GM19025 (cell line): ENCODE measurements around the gene BCAP29.
A peak's percentile ranks its signal among the peaks of the same experiment; 100 is the strongest.
"Not testable (repeated sequence)": the region's sequence is repeated elsewhere in the genome, so short reads cannot be mapped to it uniquely, and the experiment has no call there.

Experiments
- ATAC-seq: cut with Tn5 transposase; IDR thresholded peaks from one replicate; pipeline ENCODE4 v1.9.1; 2021; ENCODE audit warnings: mild to moderate bottlenecking, low read depth, moderate library complexity; ENCODE audit not compliant: unreplicated experiment

BCAP29 gene

GRCh38 chr7:107579885-107580715, at the start of gene BCAP29:
TSS of gene BCAP29 (plus strand) at chr7:107580246. CDS start at chr7:107580773, 527 bp downstream.
- ATAC-seq, result peak; percentile 94

- no peak for ATAC-seq
Measured at GRCh38 chr7:107530751-107531150, 49.3 kb upstream of the BCAP29 start.

- ATAC-seq, result no peak
Measured at GRCh38 chr7:107534139-107534538, 45.9 kb upstream of the BCAP29 start.

- ATAC-seq, result not testable (repeated sequence)
Measured at GRCh38 chr7:107537228-107537627, 42.8 kb upstream of the BCAP29 start.

- no peak for ATAC-seq
Measured at GRCh38 chr7:107538001-107538400, 42.0 kb upstream of the BCAP29 start.

- ATAC-seq, result no peak
Measured at GRCh38 chr7:107543338-107543993, 36.6 kb upstream of the BCAP29 start.

- no peak for ATAC-seq
Measured at GRCh38 chr7:107544848-107545591, 35.0 kb upstream of the BCAP29 start.

- no peak for ATAC-seq
Measured at GRCh38 chr7:107551936-107552335, 28.1 kb upstream of the BCAP29 start.

- no peak for ATAC-seq
Measured at GRCh38 chr7:107555893-107556292, 24.2 kb upstream of the BCAP29 start.

GRCh38 chr7:107559864-107560263, 20.2 kb upstream of the BCAP29 start:
- ATAC-seq, result no peak

GRCh38 chr7:107560898-107561516, 19.0 kb upstream of the BCAP29 start:
- ATAC-seq, result no peak

GRCh38 chr7:107563081-107563774, 16.8 kb upstream of the BCAP29 start:
- peak; percentile 47 for ATAC-seq

- ATAC-seq, result peak; percentile 98
Measured at GRCh38 chr7:107563775-107564552, 16.1 kb upstream of the BCAP29 start, which contains the start of the genes COG5 and DUS4L. TSS of gene COG5 (minus strand) at chr7:107563920. CDS start at chr7:107563896, 24 bp downstream. TSS of gene DUS4L (plus strand) at chr7:107563971. CDS start at chr7:107567071, 3,100 bp downstream.

GRCh38 chr7:107564553-107565298, 15.3 kb upstream of the BCAP29 start:
- no peak for ATAC-seq

- no peak for ATAC-seq
Measured at GRCh38 chr7:107570298-107570697, 9.7 kb upstream of the BCAP29 start.

GRCh38 chr7:107573537-107573936, 6.5 kb upstream of the BCAP29 start:
- no peak for ATAC-seq

- ATAC-seq, result no peak
Measured at GRCh38 chr7:107579554-107579884, 527 bp upstream of the BCAP29 start.

- ATAC-seq, result no peak
Measured at GRCh38 chr7:107580716-107581383, 804 bp downstream of the BCAP29 start.
